IPS-20b (cell line): ENCODE measurements around the gene SIRPD.

Experiments used
- H3K27ac ChIP-seq: one replicate; pipeline ENCODE4 v1.5.1; 2013; ENCODE audit warnings: low read length
- H3K27me3 ChIP-seq: 2 replicates; pipeline ENCODE4 v1.6.1; 2013; ENCODE audit warnings: mild to moderate bottlenecking, low read length, inconsistent platforms; ENCODE audit not compliant: insufficient read depth
- H3K36me3 ChIP-seq: 2 replicates; pipeline ENCODE4 v1.6.1; 2013; ENCODE audit warnings: low read depth, mild to moderate bottlenecking, inconsistent platforms, low read length, moderate library complexity; ENCODE audit not compliant: insufficient read depth
- H3K4me1 ChIP-seq: 2 replicates; pipeline ENCODE4 v1.6.1; 2013; ENCODE audit warnings: mild to moderate bottlenecking, control low read depth, inconsistent platforms, low read length, moderate library complexity; ENCODE audit not compliant: insufficient read depth
- H3K4me3 ChIP-seq: 2 replicates; pipeline ENCODE4 v1.5.1; 2013; ENCODE audit warnings: mild to moderate bottlenecking, low read length, inconsistent platforms
- H3K9ac ChIP-seq: 2 replicates; pipeline ENCODE4 v1.6.1; 2013; ENCODE audit warnings: low read depth, mild to moderate bottlenecking, inconsistent platforms, low read length, moderate library complexity
- H3K9me3 ChIP-seq: 2 replicates; pipeline ENCODE4 v1.6.1; 2013; ENCODE audit warnings: mild to moderate bottlenecking, low read depth, low read length, inconsistent platforms; ENCODE audit not compliant: insufficient read depth

SIRPD gene

DNA sequence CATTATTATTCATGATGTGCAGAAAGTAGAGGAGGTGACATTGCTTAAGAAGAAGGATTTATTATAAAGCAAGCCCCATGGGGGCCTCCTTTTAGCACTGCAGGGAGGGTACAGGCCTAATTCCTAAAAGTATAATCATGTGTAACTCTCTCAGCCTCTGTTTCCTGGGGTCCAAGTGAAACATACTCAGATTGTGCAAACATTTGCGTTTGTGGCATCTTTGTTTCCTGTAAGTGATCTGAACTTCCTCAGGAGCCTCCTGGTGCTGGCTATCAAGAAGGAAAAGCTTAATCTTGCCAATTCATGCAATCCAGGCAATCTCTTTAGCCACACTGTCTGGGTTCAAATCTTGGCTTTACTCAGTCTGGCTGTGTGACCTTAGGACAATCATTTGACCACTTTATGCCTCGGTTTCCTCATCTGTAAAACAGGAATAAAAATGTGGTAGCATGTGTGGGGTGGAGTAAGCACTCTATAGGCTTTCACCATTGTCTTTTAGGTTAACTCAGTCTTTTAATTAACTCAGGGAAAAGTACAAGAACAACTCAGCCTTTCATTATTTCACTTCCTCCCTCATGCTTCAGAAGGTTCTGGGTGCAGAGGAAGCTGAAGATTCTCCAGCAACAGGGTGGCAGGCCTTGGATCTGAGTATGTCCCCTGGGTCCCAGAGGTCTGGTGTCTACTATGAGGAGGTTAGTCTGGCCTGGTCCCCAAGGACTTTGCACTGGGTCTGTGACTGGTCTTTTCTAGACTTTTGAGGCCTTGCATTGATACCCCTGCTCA is 65.5 kb downstream of the SIRPD start:
- Histone ChIP-seq H3K4me3 (no peak overlapping the region), H3K27me3 (no peaks in the 10 kb centered on the region), H3K36me3 (no peaks in the 10 kb centered on the region), H3K4me1 (no peaks in the 10 kb centered on the region), H3K9ac (no peak overlapping the region), H3K27ac (no peak overlapping the region), H3K9me3 (no peaks in the 10 kb centered on the region)

GRCh38 chr20:1491281-1491840 is 66.1 kb downstream of the SIRPD start, which contains the start of gene SIRPB2:
SIRPB2 (minus strand) TSS chr20:1491420; CDS start chr20:1491359, 61 bp downstream.
- H3K9me3 ChIP-seq, result no peaks in the 10 kb centered on the region
- H3K4me3 ChIP-seq, result no peak within 1 kb of the TSS
- no peak within 1 kb of the TSS for H3K27ac ChIP-seq
- no peaks in the 10 kb centered on the region for H3K4me1 ChIP-seq
- H3K36me3 ChIP-seq, result no peaks in the 10 kb centered on the region
- no peak within 1 kb of the TSS for H3K9ac ChIP-seq
- 0 out of 2 replicates have a peak, but pooled peaks cover 3% of the 10 kb centered on the region for H3K27me3 ChIP-seq

GRCh38 chr20:1490643-1491195 is 66.8 kb downstream of the SIRPD start:
- Histone ChIP-seq H3K27ac (no peak overlapping the region), H3K4me1 (no peaks in the 10 kb centered on the region), H3K9ac (no peak overlapping the region), H3K4me3 (no peak overlapping the region), H3K27me3 (0 out of 2 replicates have a peak, but pooled peaks cover 5% of the 10 kb centered on the region), H3K36me3 (no peaks in the 10 kb centered on the region), H3K9me3 (no peaks in the 10 kb centered on the region)

DNA sequence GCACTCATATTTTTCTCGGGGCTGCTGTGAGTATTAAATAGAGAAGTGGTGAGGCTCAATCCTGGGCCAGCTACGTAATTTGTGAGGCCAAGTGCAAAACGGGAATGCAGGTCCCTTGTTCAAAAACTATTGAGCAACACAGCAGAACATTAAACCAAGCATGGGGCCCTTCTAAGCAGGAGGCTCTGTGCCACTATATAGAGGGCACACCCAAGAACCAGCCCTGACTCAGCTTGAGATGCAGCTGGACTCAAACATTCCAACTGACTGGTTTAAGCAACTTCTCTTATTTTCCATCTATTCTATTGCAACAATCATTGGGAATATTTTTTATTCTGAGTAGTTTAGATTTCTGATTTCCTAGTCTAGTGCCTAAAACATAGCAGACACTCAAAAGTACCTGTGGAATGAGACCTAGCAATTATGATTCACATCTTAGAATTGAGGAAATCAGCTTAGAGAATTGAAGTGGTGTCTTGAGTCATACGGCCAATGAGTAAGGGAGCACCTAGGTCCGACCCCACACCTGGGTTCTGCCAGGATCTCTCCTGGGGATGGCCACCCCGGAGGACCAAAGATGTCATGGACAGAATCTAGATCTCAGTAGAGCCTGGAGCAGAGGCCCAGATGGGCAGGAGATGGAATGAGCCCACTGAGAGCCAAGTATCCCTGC is 67.6 kb downstream of the SIRPD start:
- Histone ChIP-seq H3K27ac (no peak overlapping the region), H3K27me3 (0 out of 2 replicates have a peak, but pooled peaks cover 5% of the 10 kb centered on the region), H3K4me3 (no peak overlapping the region)

GRCh38 chr20:1489325-1489724 is 68.2 kb downstream of the SIRPD start:
- Histone ChIP-seq H3K27ac (no peak overlapping the region), H3K9ac (no peak overlapping the region), H3K9me3 (no peaks in the 10 kb centered on the region), H3K4me1 (no peaks in the 10 kb centered on the region), H3K4me3 (no peak overlapping the region), H3K27me3 (0 out of 2 replicates have a peak, but pooled peaks cover 5% of the 10 kb centered on the region), H3K36me3 (no peaks in the 10 kb centered on the region)

More for the DNA sequence above, 67.6 kb downstream of the SIRPD start:
- Histone ChIP-seq H3K36me3 (no peaks in the 10 kb centered on the region), H3K4me1 (no peaks in the 10 kb centered on the region), H3K9me3 (no peaks in the 10 kb centered on the region), H3K9ac (no peak overlapping the region)

GRCh38 chr20:1486566-1486965 is 70.9 kb downstream of the SIRPD start:
- H3K36me3 ChIP-seq, result no peaks in the 10 kb centered on the region
- H3K27ac ChIP-seq, result no peak overlapping the region
- H3K4me3 ChIP-seq, result no peak overlapping the region
- H3K4me1 ChIP-seq, result no peaks in the 10 kb centered on the region
- 0 out of 2 replicates have a peak, but pooled peaks cover 5% of the 10 kb centered on the region for H3K27me3 ChIP-seq
- H3K9me3 ChIP-seq, result no peaks in the 10 kb centered on the region
- no peak overlapping the region for H3K9ac ChIP-seq

DNA sequence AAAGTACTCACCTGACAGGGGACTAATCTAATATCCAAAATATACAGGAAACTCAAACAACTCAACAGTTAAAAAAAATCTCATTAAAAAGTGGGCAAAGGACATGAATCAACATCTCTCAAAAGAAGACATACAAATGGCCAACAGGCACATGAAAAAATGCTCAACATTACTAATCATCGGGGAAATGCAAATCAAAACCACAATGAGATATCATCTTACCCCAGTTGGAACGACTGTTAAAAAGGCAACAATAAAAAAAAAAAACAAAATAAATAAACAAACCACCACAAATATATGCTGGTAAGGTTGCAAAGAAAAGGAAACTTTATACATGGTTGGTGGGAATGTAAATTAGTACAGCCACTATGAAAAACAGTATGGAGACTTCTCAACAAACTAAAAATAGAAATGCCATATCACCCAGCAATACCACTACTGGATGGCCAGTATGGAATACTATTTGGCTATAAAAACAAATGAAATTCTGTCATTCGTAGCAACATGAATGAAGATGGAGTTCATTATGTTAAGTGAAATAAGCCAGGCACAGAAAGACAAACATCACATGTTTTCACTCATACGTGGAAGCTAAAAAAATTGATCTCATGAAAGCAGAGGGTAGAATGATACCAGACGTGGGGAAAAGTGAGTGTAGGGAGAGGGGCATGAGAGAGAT is 72.9 kb downstream of the SIRPD start:
- H3K4me1 ChIP-seq, result no peaks in the 10 kb centered on the region

More for the DNA sequence above, 72.9 kb downstream of the SIRPD start:
- no peaks in the 10 kb centered on the region for H3K36me3 ChIP-seq
- H3K9ac ChIP-seq, result no peak overlapping the region
- H3K27me3 ChIP-seq, result 0 out of 2 replicates have a peak, but pooled peaks cover 5% of the 10 kb centered on the region
- no peak overlapping the region for H3K27ac ChIP-seq
- H3K9me3 ChIP-seq, result no peaks in the 10 kb centered on the region
- no peak overlapping the region for H3K4me3 ChIP-seq
